DMS114 treated with DMSO at 0.1 percent for 48 hours (cell line): ENCODE data around the gene MYADM.
"Not testable (repeated sequence)": the region's sequence is repeated elsewhere in the genome, so short reads cannot be mapped to it uniquely, and the experiment has no call there.

ENCODE experiments used
- DNase-seq: peaks from one replicate; lab custom pipeline; 2025; ENCODE audit not compliant: unreplicated experiment; lab: John Stamatoyannopoulos, UW

The MYADM gene

GRCh38 chr19:53867225-53868090, at the start of gene MYADM:
MYADM (plus strand) TSS chr19:53867883; CDS start chr19:53873530, 5,647 bp downstream.
- DNase-seq = peak; percentile 92

GRCh38 chr19:53818756-53819155, 48.9 kb upstream of the MYADM start:
- no peak for DNase-seq

GRCh38 chr19:53819861-53820260, 47.8 kb upstream of the MYADM start:
- no peak for DNase-seq

- DNase-seq = no peak
Measured at GRCh38 chr19:53823380-53824120, 44.1 kb upstream of the MYADM start.

GRCh38 chr19:53824134-53824611, 43.5 kb upstream of the MYADM start, which contains the start of gene NLRP12:
NLRP12 (minus strand) TSS chr19:53824314; CDS start chr19:53824174, 140 bp downstream.
- no peak for DNase-seq

- no peak for DNase-seq
Measured at GRCh38 chr19:53826876-53827275, 40.8 kb upstream of the MYADM start.

- DNase-seq = no peak
Measured at GRCh38 chr19:53828531-53828930, 39.2 kb upstream of the MYADM start.

GRCh38 chr19:53832861-53833260, 34.8 kb upstream of the MYADM start:
- DNase-seq = not testable (repeated sequence)

- not testable (repeated sequence) for DNase-seq
Measured at GRCh38 chr19:53838446-53838845, 29.2 kb upstream of the MYADM start.

- DNase-seq = not testable (repeated sequence)
Measured at GRCh38 chr19:53840241-53840640, 27.4 kb upstream of the MYADM start.

GRCh38 chr19:53840914-53841313, 26.8 kb upstream of the MYADM start:
- not testable (repeated sequence) for DNase-seq

GRCh38 chr19:53844849-53845246, 22.8 kb upstream of the MYADM start:
- no peak for DNase-seq

- DNase-seq = no peak
Measured at GRCh38 chr19:53847555-53847954, 20.1 kb upstream of the MYADM start.

- no peak for DNase-seq
Measured at GRCh38 chr19:53849237-53849676, 18.4 kb upstream of the MYADM start.

- DNase-seq = no peak
Measured at GRCh38 chr19:53853707-53854106, 14.0 kb upstream of the MYADM start.

- no peak for DNase-seq
Measured at GRCh38 chr19:53864308-53864836, 3.3 kb upstream of the MYADM start.

GRCh38 chr19:53865523-53865917, 2.2 kb upstream of the MYADM start:
- no peak for DNase-seq

- peak; percentile 42 for DNase-seq
Measured at GRCh38 chr19:53865918-53866864, 1.5 kb upstream of the MYADM start.

- DNase-seq = no peak
Measured at GRCh38 chr19:53866865-53867224, 838 bp upstream of the MYADM start.

GRCh38 chr19:53868091-53868891, 608 bp downstream of the MYADM start:
- DNase-seq = peak; percentile 24
